ENCODE data around the gene MCF2L2.

MCF2L2 gene

GRCh38 chr3:183149915-183150750, 278.3 kb downstream of the MCF2L2 start:
- TF ChIP-seq CTCF (IDR thresholded peaks at IDR 0.05) = no peak
- H3K4me2 ChIP-seq (ENCODE audit: low read length) = no peak overlapping the region

GRCh38 chr3:183148056-183148455, 280.4 kb downstream of the MCF2L2 start:
- Histone ChIP-seq H3K79me2 (no peaks in the 10 kb centered on the region), H3K4me1 (no peaks in the 10 kb centered on the region), H3K9ac (no peak overlapping the region), H2AFZ (no peak overlapping the region), H3K4me3 (ENCODE audit: low read depth, low read length) (no peak overlapping the region), H3K9me3 (ENCODE audit: control insufficient read depth, low read length) (no peaks in the 10 kb centered on the region), H3K27ac (no peak overlapping the region), H3K36me3 (ENCODE audit: control insufficient read depth, insufficient read depth, low read length) (no peaks in the 10 kb centered on the region), H3K27me3 (ENCODE audit: control insufficient read depth, insufficient read depth, low read length) (no peaks in the 10 kb centered on the region), H3K4me2 (ENCODE audit: low read length) (no peak overlapping the region)
- TF ChIP-seq CTCF (IDR thresholded peaks at IDR 0.05) = no peak

More at GRCh38 chr3:183149915-183150750, 278.3 kb downstream of the MCF2L2 start:
- Histone ChIP-seq H3K27me3 (ENCODE audit: control insufficient read depth, insufficient read depth, low read length) (no peaks in the 10 kb centered on the region), H3K4me1 (no peaks in the 10 kb centered on the region), H2AFZ (no peak overlapping the region), H3K9me3 (ENCODE audit: control insufficient read depth, low read length) (no peaks in the 10 kb centered on the region), H3K79me2 (no peaks in the 10 kb centered on the region), H3K4me3 (ENCODE audit: low read depth, low read length) (no peak overlapping the region), H3K27ac (no peak overlapping the region), H3K9ac (no peak overlapping the region), H3K36me3 (ENCODE audit: control insufficient read depth, insufficient read depth, low read length) (no peaks in the 10 kb centered on the region)

GRCh38 chr3:183144363-183144762, 284.1 kb downstream of the MCF2L2 start:
- H3K9ac ChIP-seq = no peak overlapping the region
- no peak for TF ChIP-seq CTCF (IDR thresholded peaks at IDR 0.05)
- H3K4me1 ChIP-seq = no peaks in the 10 kb centered on the region
- no peaks in the 10 kb centered on the region for H3K36me3 ChIP-seq (ENCODE audit: control insufficient read depth, insufficient read depth, low read length)
- no peaks in the 10 kb centered on the region for H3K9me3 ChIP-seq (ENCODE audit: control insufficient read depth, low read length)
- H3K4me3 ChIP-seq (ENCODE audit: low read depth, low read length) = no peak overlapping the region
- no peaks in the 10 kb centered on the region for H3K79me2 ChIP-seq
- H3K4me2 ChIP-seq (ENCODE audit: low read length) = no peak overlapping the region
- H3K27ac ChIP-seq = no peak overlapping the region
- no peak overlapping the region for H2AFZ ChIP-seq
- H3K27me3 ChIP-seq (ENCODE audit: control insufficient read depth, insufficient read depth, low read length) = no peaks in the 10 kb centered on the region

GRCh38 chr3:183142199-183142598, 286.2 kb downstream of the MCF2L2 start:
- no peaks in the 10 kb centered on the region for H3K4me1 ChIP-seq
- no peaks in the 10 kb centered on the region for H3K9me3 ChIP-seq (ENCODE audit: control insufficient read depth, low read length)
- no peaks in the 10 kb centered on the region for H3K36me3 ChIP-seq (ENCODE audit: control insufficient read depth, insufficient read depth, low read length)
- H3K9ac ChIP-seq = no peak overlapping the region
- no peak overlapping the region for H2AFZ ChIP-seq
- TF ChIP-seq CTCF (IDR thresholded peaks at IDR 0.05) = no peak
- H3K4me2 ChIP-seq (ENCODE audit: low read length) = no peak overlapping the region
- no peak overlapping the region for H3K4me3 ChIP-seq (ENCODE audit: low read depth, low read length)
- no peak overlapping the region for H3K27ac ChIP-seq
- H3K27me3 ChIP-seq (ENCODE audit: control insufficient read depth, insufficient read depth, low read length) = no peaks in the 10 kb centered on the region
- H3K79me2 ChIP-seq = no peaks in the 10 kb centered on the region

- TF ChIP-seq CTCF (IDR thresholded peaks at IDR 0.05) = no peak
- Histone ChIP-seq H3K27ac (no peak overlapping the region), H3K9ac (no peak overlapping the region), H3K4me1 (no peaks in the 10 kb centered on the region), H3K36me3 (ENCODE audit: control insufficient read depth, insufficient read depth, low read length) (no peaks in the 10 kb centered on the region), H3K4me3 (ENCODE audit: low read depth, low read length) (no peak overlapping the region), H2AFZ (no peak overlapping the region), H3K4me2 (ENCODE audit: low read length) (no peak overlapping the region), H3K79me2 (no peaks in the 10 kb centered on the region), H3K9me3 (ENCODE audit: control insufficient read depth, low read length) (no peaks in the 10 kb centered on the region), H3K27me3 (ENCODE audit: control insufficient read depth, insufficient read depth, low read length) (no peaks in the 10 kb centered on the region)
These were observed 293.6 kb downstream of the MCF2L2 start for GRCh38 chr3:183134844-183135243.
